Fibroblast of lung (primary cell): Measurements from ENCODE around the gene ILF2. TPM values are rescaled to one million over a fixed set of nuclear protein-coding genes. Genes with fewer than 3 reads are reported as not detected.
"Not testable (repeated sequence)": the region's sequence is repeated elsewhere in the genome, so short reads cannot be mapped to it uniquely, and the experiment has no call there.

ENCODE experiments used
- DNase-seq, 2 donors: peaks; one replicate each; pipeline versions ENCODE4 v3.0.0 to v3.0.0-alpha.2; 2010; ENCODE audit warnings: low read depth in 2 of 2
- H2AFZ ChIP-seq: 2 replicates; pipeline ENCODE4 v1.5.1; 2012; ENCODE audit warnings: low read length, control low read depth, inconsistent platforms
- H3K27ac ChIP-seq: 2 replicates; pipeline ENCODE4 v1.5.1; 2011; ENCODE audit warnings: low read length, control low read depth; ENCODE audit not compliant: insufficient read depth
- H3K27me3 ChIP-seq: 2 replicates; pipeline ENCODE4 v1.5.1; 2011; ENCODE audit warnings: mild to moderate bottlenecking, low read length; ENCODE audit not compliant: control insufficient read depth, insufficient read depth
- H3K36me3 ChIP-seq: 2 replicates; pipeline ENCODE4 v1.5.1; 2011; ENCODE audit warnings: low read length; ENCODE audit not compliant: control insufficient read depth, insufficient read depth
- H3K4me1 ChIP-seq: 2 replicates; pipeline ENCODE4 v1.5.1; 2011; ENCODE audit warnings: low read length; ENCODE audit not compliant: control insufficient read depth, insufficient read depth; ENCODE audit errors: extremely low read depth
- H3K4me2 ChIP-seq: 2 replicates; pipeline ENCODE4 v1.5.1; 2011; ENCODE audit warnings: low read length, control low read depth; ENCODE audit not compliant: insufficient read depth; ENCODE audit errors: extremely low read depth
- H3K4me3 ChIP-seq, 4 experiments: fragments of 200-600 bp in 1 of 4; sonication (generic) in 1 of 4; replicated peaks in 1 of 4; 2 replicates each; pipeline ENCODE4 v1.5.1; 2011 to 2016; ENCODE audit warnings: low read length in 4 of 4, low read depth in 3 of 4, mild to moderate bottlenecking in 3 of 4, control low read depth in 2 of 4, inconsistent platforms in 1 of 4, mixed read lengths in 1 of 4; ENCODE audit not compliant: insufficient read depth in 1 of 4; ENCODE audit errors: control extremely low read depth in 1 of 4
- H3K79me2 ChIP-seq: 2 replicates; pipeline ENCODE4 v1.5.1; 2012; ENCODE audit warnings: mild to moderate bottlenecking, low read length, inconsistent platforms; ENCODE audit not compliant: control insufficient read depth, insufficient read depth
- H3K9ac ChIP-seq: 2 replicates; pipeline ENCODE4 v1.5.1; 2011; ENCODE audit warnings: mild to moderate bottlenecking, low read length, control low read depth; ENCODE audit not compliant: insufficient read depth
- H3K9me3 ChIP-seq: 2 replicates; pipeline ENCODE4 v1.5.1; 2012; ENCODE audit warnings: low read depth, low read length; ENCODE audit not compliant: control insufficient read depth, insufficient read depth
- H4K20me1 ChIP-seq: 2 replicates; pipeline ENCODE4 v1.5.1; 2011; ENCODE audit warnings: low read length; ENCODE audit not compliant: control insufficient read depth, insufficient read depth; ENCODE audit errors: extremely low read depth
- EZH2 ChIP-seq: IDR thresholded peaks from 2 replicates; pipeline ENCODE4 v1.5.1; 2012; ENCODE audit warnings: low read length, control low read depth, mild to moderate bottlenecking; ENCODE audit errors: missing control alignments
- polyA plus RNA-seq, 2 donors: library from polyadenylated mRNA; depleted of rRNA in 1 of 2; stranded (reverse) in 1 of 2; unstranded in 1 of 2; fragments of >200 nt; gene quantifications; 2 replicates each; pipeline ENCODE4 v1.2.1, GENCODE V29; 2011 to 2012; ENCODE audit warnings: missing spikeins in 1 of 2
- total RNA-seq: library from RNA; depleted of rRNA; stranded (reverse); fragments of >200 nt; gene quantifications from 2 replicates; pipeline ENCODE4 v1.2.1, GENCODE V29; 2014
- TF ChIP-seq, protein P1 (sequence below), 2 donors: IDR thresholded peaks in 1 of 2; conservative IDR thresholded peaks in 1 of 2; 1 replicate in 1 of 2; 2 replicates in 1 of 2; pipeline ENCODE4 v1.5.1; 2011 to 2012; ENCODE audit warnings: low read length in 2 of 2, control low read depth in 1 of 2, inconsistent platforms in 1 of 2, low read depth in 1 of 2, mild to moderate bottlenecking in 1 of 2

ILF2 gene
- total and polyA plus RNA-seq, 2 donors (not counting 1 experiment from before 2014, with no cell fraction given) = 135 to 235 TPM

DNA sequence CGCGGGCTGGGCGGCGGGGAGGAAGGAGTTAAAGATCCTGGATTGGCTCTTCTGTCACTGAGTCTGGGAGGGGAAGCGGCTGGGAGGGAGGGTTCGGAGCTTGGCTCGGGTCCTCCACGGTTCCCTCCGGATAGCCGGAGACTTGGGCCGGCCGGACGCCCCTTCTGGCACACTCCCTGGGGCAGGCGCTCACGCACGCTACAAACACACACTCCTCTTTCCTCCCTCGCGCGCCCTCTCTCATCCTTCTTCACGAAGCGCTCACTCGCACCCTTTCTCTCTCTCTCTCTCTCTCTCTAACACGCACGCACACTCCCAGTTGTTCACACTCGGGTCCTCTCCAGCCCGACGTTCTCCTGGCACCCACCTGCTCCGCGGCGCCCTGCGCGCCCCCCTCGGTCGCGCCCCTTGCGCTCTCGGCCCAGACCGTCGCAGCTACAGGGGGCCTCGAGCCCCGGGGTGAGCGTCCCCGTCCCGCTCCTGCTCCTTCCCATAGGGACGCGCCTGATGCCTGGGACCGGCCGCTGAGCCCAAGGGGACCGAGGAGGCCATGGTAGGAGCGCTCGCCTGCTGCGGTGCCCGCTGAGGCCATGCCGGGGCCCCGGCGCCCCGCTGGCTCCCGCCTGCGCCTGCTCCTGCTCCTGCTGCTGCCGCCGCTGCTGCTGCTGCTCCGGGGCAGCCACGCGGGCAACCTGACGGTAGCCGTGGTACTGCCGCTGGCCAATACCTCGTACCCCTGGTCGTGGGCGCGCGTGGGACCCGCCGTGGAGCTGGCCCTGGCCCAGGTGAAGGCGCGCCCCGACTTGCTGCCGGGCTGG lies 7.9 kb upstream of the ILF2 start, which contains the start of gene NPR1:
TSS of gene NPR1 (plus strand) at position 170 of the 818 bp plus-strand sequence. CDS start at position 591, 421 bp downstream.
- Histone ChIP-seq H3K4me1 (peaks cover 8% of the 10 kb centered on the region), H2AFZ (peak within 1 kb of the TSS; percentile 21), H3K9me3 (no peaks in the 10 kb centered on the region), H3K27ac (no peak within 1 kb of the TSS), H3K27me3 (peaks cover 37% of the 10 kb centered on the region), H3K4me3 (peak within 1 kb of the TSS; percentile 31 to 50 (median 36)), H3K36me3 (no peaks in the 10 kb centered on the region), H3K4me2 (peak within 1 kb of the TSS; percentile 75), H3K79me2 (no peaks in the 10 kb centered on the region), H3K9ac (peak within 1 kb of the TSS; percentile 8), H4K20me1 (no peaks in the 10 kb centered on the region)
- DNase-seq = peak in 1 of 2 donors; percentile 34
- TF ChIP-seq, protein P1, sequence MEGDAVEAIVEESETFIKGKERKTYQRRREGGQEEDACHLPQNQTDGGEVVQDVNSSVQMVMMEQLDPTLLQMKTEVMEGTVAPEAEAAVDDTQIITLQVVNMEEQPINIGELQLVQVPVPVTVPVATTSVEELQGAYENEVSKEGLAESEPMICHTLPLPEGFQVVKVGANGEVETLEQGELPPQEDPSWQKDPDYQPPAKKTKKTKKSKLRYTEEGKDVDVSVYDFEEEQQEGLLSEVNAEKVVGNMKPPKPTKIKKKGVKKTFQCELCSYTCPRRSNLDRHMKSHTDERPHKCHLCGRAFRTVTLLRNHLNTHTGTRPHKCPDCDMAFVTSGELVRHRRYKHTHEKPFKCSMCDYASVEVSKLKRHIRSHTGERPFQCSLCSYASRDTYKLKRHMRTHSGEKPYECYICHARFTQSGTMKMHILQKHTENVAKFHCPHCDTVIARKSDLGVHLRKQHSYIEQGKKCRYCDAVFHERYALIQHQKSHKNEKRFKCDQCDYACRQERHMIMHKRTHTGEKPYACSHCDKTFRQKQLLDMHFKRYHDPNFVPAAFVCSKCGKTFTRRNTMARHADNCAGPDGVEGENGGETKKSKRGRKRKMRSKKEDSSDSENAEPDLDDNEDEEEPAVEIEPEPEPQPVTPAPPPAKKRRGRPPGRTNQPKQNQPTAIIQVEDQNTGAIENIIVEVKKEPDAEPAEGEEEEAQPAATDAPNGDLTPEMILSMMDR (conservative IDR thresholded peaks at IDR 0.05 in 1 of 2, IDR thresholded peaks at IDR 0.05 in 1 of 2; ENCODE audit: low read depth in 1 of 2, low read length in 2 of 2) = no peak
- no peak for TF ChIP-seq EZH2

DNA sequence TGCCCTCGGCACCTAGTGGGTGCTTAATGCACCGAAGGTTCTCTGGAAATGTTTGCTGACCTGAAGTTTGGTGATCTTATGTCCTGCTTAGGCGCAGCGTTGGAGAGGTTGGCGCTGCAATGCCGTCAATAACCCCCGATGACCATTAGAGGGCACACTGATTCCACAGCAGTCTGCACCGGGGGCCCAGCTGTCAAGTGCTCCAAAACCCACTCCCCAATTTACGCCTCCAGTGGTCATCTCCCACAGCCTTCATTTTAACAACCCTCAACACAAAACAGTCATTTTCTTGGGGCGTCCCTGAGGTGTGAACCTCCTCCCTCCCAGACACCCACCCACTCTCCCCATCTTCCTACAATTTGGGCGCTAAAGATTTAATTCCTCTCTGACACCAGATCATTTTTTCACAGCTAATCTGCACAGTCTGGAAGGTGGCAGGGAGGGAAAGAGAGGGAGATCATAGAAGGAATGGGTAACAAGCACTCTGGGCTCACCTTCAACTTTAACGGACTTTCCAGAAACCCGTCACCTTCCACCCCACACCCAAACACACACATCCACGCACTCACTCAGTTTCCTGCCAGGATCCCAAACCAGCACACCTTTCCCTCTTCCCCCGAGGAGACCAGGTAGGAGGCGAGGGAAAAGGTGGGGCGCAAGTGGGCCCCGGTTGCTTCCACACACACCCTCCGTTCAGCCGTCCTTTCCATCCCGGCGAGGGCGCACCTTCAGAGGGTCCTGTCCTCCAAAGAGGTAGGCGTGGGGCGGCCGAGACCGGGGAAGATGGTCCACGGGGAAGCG lies 7.1 kb upstream of the ILF2 start:
- TF ChIP-seq, protein P1 (conservative IDR thresholded peaks at IDR 0.05 in 1 of 2, IDR thresholded peaks at IDR 0.05 in 1 of 2; ENCODE audit: low read depth in 1 of 2, low read length in 2 of 2) = peak; percentile 93 to 95
- TF ChIP-seq EZH2 = peak; percentile 61
- Histone ChIP-seq H3K4me3 (peak overlapping the region; percentile 31 to 50 (median 36)), H3K4me1 (peaks cover 8% of the 10 kb centered on the region), H2AFZ (no peak overlapping the region), H3K27ac (no peak overlapping the region), H3K27me3 (peaks cover 34% of the 10 kb centered on the region), H3K79me2 (no peaks in the 10 kb centered on the region), H3K4me2 (peak overlapping the region; percentile 75), H3K36me3 (no peaks in the 10 kb centered on the region), H4K20me1 (no peaks in the 10 kb centered on the region), H3K9ac (peak overlapping the region; percentile 8), H3K9me3 (no peaks in the 10 kb centered on the region)
- DNase-seq = peak; percentile 35 to 63

DNA sequence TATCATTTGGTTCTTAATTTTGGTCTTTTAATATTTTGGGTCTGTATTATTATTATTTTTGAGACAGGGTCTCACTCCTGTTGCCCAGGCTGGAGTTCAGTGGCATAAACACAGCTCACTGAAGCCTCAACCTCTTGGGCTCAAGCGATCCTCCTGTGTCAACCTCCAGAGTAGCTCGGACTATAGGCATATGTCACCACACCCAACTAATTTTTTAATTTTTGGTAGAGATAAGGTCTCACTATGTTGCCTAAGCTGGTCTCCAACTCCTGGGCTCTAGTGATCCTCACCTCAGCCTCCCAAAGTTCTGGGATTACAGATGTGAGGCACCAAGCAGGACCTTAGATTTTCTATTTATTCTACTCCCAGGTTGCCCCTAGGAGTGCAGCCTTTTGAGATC lies 2.7 kb upstream of the ILF2 start:
- DNase-seq = no peak
- no peak overlapping the region for H3K27ac ChIP-seq
- TF ChIP-seq, protein P1 (conservative IDR thresholded peaks at IDR 0.05 in 1 of 2, IDR thresholded peaks at IDR 0.05 in 1 of 2; ENCODE audit: low read depth in 1 of 2, low read length in 2 of 2) = no peak
- no peak for TF ChIP-seq EZH2

DNA sequence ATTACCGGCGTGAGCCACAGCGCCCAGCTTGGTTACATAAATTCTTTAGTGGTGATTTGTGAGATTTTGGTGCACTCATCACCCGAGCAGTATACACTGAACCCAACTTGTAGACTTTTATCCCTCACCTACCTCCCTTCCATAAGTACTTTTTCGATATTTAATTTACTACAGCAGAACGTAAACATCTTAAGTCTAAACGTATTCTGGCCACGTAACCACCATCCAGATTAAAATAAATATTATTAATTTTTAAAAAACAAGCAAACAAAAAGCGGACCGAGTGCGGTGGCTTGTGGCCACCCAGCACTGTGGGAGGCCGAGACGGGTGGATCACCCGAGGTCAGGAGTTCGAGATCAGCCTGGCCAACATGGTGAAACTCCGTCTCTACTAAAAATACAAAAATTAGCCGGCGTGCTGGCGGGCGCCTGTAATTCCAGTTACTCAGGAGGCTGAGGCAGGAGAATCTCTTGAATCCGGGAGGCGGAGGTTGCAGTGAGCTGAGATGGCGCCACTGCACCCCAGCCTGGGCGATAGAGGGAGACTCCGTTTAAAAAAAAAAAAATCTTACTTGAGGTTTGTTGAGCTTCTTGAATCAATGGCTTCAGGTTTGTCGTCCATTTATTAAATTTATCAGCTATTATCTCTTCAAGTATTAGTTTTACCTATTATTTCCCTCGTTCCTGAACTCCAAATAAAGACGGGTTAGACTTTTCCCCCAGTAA lies 998 bp upstream of the ILF2 start:
- peak overlapping the region; percentile 34 to 83 (median 53) for H3K4me3 ChIP-seq
- peak overlapping the region; percentile 62 for H2AFZ ChIP-seq
- H3K79me2 ChIP-seq = peaks cover 32% of the 10 kb centered on the region
- H3K4me2 ChIP-seq = peak overlapping the region; percentile 75
- H3K9me3 ChIP-seq, H3K4me1 ChIP-seq, DNase-seq, H3K9ac ChIP-seq, H3K27me3 ChIP-seq, H4K20me1 ChIP-seq: not testable (repeated sequence)
- H3K27ac ChIP-seq = peak overlapping the region; percentile 50
- peaks cover 10% of the 10 kb centered on the region for H3K36me3 ChIP-seq

More for the DNA sequence above, 2.7 kb upstream of the ILF2 start:
- Histone ChIP-seq H3K4me3 (no peak overlapping the region), H4K20me1 (no peaks in the 10 kb centered on the region), H3K4me1 (peaks cover 14% of the 10 kb centered on the region), H3K79me2 (peaks cover 22% of the 10 kb centered on the region), H2AFZ (no peak overlapping the region), H3K9ac (no peak overlapping the region), H3K4me2 (no peak overlapping the region), H3K9me3 (no peaks in the 10 kb centered on the region), H3K27me3 (peaks cover 6% of the 10 kb centered on the region), H3K36me3 (peaks cover 4% of the 10 kb centered on the region)
